Fibroblast of skin of right biceps (primary cell): ENCODE results near the gene NHSL1.

Source experiments
- DNase-seq: peaks from one replicate; pipeline ENCODE4 v3.0.0-alpha.2; 2013

The NHSL1 gene

GRCh38 chr6:138422861-138423260 lies 76.4 kb downstream of the NHSL1 start:
- no peak for DNase-seq

- no peak for DNase-seq
Measured at GRCh38 chr6:138421608-138422007, 77.7 kb downstream of the NHSL1 start.

- DNase-seq = no peak
Measured at GRCh38 chr6:138421089-138421488, 78.2 kb downstream of the NHSL1 start.

GRCh38 chr6:138420356-138420755 lies 78.9 kb downstream of the NHSL1 start:
- DNase-seq = no peak

- DNase-seq = no peak
Measured at GRCh38 chr6:138419766-138420165, 79.5 kb downstream of the NHSL1 start.

- DNase-seq = no peak
Measured at GRCh38 chr6:138418118-138418742, 81.1 kb downstream of the NHSL1 start.

- DNase-seq = no peak
Measured at GRCh38 chr6:138417493-138418117, 81.7 kb downstream of the NHSL1 start.

GRCh38 chr6:138416206-138416605 lies 83.1 kb downstream of the NHSL1 start:
- peak; percentile 9 for DNase-seq

GRCh38 chr6:138415125-138415524 lies 84.2 kb downstream of the NHSL1 start:
- DNase-seq = no peak

GRCh38 chr6:138410972-138411880 lies 88.1 kb downstream of the NHSL1 start:
- peak; percentile 79 for DNase-seq

- DNase-seq = peak; percentile 60
Measured at GRCh38 chr6:138410048-138410735, 89.1 kb downstream of the NHSL1 start.

- no peak for DNase-seq
Measured at GRCh38 chr6:138406443-138406842, 92.9 kb downstream of the NHSL1 start.

GRCh38 chr6:138405816-138406413 lies 93.4 kb downstream of the NHSL1 start:
- DNase-seq = no peak

- DNase-seq = peak; percentile 15
Measured at GRCh38 chr6:138404666-138405337, 94.5 kb downstream of the NHSL1 start.

- DNase-seq = peak; percentile 76
Measured at GRCh38 chr6:138403801-138404665, 95.3 kb downstream of the NHSL1 start, which contains the start of gene HEBP2. Gene HEBP2 (plus strand): TSS chr6:138404223. CDS start chr6:138404496, 273 bp downstream.

- peak; percentile 24 for DNase-seq
Measured at GRCh38 chr6:138403324-138403800, 95.9 kb downstream of the NHSL1 start.

GRCh38 chr6:138402838-138403187 lies 96.5 kb downstream of the NHSL1 start:
- no peak for DNase-seq

GRCh38 chr6:138401960-138402837 lies 97.1 kb downstream of the NHSL1 start:
- DNase-seq = no peak

GRCh38 chr6:138400326-138400725 lies 99.0 kb downstream of the NHSL1 start:
- DNase-seq = no peak
